ENCODE measurements around the gene PIH1D1. TPM values are rescaled to one million over a fixed set of nuclear protein-coding genes. Genes with fewer than 3 reads are reported as not detected.
A peak's percentile ranks its signal among the peaks of the same experiment; 100 is the strongest.
"Not testable (repeated sequence)": the region's sequence is repeated elsewhere in the genome, so short reads cannot be mapped to it uniquely, and the experiment has no call there.

Gene PIH1D1
- total RNA-seq, 4 donors from 2014 or later, result 67.2 to 82.4 (median 72.5) TPM

GRCh38 chr19:49450405-49450804 is 1.2 kb downstream of the PIH1D1 start:
- peak overlapping the region in 1 of 2 donors; percentile 81 for H3K4me3 ChIP-seq

DNA sequence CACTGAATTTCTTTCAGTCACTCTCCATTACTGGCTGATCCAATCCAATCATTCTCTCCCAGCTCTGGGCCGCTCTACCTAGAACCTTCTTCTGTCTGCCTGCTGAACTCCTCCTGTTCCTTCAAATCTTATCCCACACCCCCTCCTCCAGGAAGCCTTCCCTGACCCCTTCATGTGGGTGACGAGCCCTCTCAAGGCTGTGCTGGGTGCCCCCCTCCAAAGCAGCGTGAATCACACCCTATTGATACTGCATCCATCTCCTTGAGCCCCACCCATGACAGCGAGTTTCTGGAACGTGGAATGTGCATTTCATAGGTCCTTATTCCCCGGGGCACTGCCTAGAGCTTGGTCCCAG is 3.2 kb downstream of the PIH1D1 start:
- Histone ChIP-seq H3K36me3 (peaks cover 0 to 45% of the 10 kb centered on the region in 2 donors), H3K4me3 (no peak overlapping the region), H3K27ac (no peak overlapping the region), H3K9me3 (no peaks in the 10 kb centered on the region), H3K27me3 (no peaks in the 10 kb centered on the region), H3K4me1 (peaks cover 0 to 41% (median 9%) of the 10 kb centered on the region in 3 donors)
- no peak for ATAC-seq
- TF ChIP-seq POLR2AphosphoS5 (IDR thresholded peaks at IDR 0.05) (no peak), CTCF (IDR thresholded peaks at IDR 0.05) (no peak), EP300 (IDR thresholded peaks at IDR 0.05) (no peak), POLR2A (IDR thresholded peaks at IDR 0.05) (no peak)
- 100% methylated on average over 1 of the region's 6 CpGs; no CpG with 5 or more reads in 1 of the 2 donors for WGBS, 2 donors (ENCODE audit: low coverage in 1 of 2)

More at GRCh38 chr19:49450405-49450804, 1.2 kb downstream of the PIH1D1 start:
- Histone ChIP-seq H3K4me1 (peaks cover 0 to 58% (median 17%) of the 10 kb centered on the region in 3 donors), H3K27me3 (no peaks in the 10 kb centered on the region), H3K27ac (peak overlapping the region in 1 of 4 donors; percentile 96), H3K9me3 (no peaks in the 10 kb centered on the region), H3K36me3 (peaks cover 0 to 45% of the 10 kb centered on the region in 2 donors)
- WGBS, 2 donors (ENCODE audit: low coverage in 1 of 2), result 75 to 84% methylated on average over 2 to 7 of the region's 7 CpGs
- TF ChIP-seq CTCF (IDR thresholded peaks at IDR 0.05) (no peak), POLR2AphosphoS5 (IDR thresholded peaks at IDR 0.05) (no peak), POLR2A (IDR thresholded peaks at IDR 0.05) (no peak), EP300 (IDR thresholded peaks at IDR 0.05) (no peak)
- ATAC-seq, result no peak

DNA sequence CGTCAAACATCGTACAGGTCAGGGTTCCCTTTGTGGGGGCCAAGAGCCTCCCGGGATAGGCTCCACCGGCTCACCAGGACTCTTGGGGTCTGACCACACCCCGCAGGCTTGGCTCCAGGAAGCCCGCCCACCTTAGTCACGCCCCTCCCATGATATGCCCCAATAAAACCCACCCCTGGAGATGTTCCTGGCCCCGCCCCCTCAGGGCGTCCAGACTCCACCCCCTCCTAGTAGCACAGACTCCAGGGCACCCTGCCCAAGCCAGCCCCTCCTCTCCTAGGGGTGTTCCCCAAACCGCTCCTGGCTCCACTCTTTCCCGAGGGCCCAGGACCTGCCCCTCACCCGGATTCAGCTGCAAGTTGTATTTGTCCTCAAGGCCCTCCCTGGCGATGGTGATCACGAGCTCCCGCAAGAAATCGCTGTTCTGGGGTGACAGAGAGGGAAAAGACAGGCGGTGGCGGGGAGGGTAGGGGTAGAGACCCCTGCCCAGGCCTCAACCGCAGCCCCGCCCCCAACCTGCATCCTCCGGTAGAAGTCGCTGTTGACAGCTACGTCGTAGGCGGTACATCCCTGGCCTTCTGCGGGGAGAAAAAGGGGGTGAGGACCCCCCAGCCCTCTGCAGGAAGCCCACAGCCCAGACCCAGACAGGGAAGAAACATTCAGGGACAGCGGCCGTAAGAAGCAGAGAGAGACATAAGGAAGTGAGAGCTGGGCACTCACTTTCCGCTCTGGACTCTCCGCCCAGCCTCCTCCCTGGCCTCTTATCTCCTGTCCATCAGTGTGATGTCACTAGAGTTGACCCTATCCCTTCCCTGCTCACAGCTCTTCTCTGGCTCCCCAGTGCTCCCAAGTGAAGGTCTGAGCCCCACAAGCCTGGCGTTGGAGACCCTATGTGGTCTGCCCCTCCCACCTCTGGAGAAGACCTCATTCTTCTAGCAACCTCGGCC is 3.9 kb downstream of the PIH1D1 start:
- H3K27ac ChIP-seq, result peak overlapping the region in 2 of 4 donors; percentile 28 to 35
- peaks cover 0 to 45% of the 10 kb centered on the region in 2 donors for H3K36me3 ChIP-seq
- H3K4me3 ChIP-seq, result no peak overlapping the region
- ATAC-seq, result no peak
- H3K9me3 ChIP-seq, result no peaks in the 10 kb centered on the region
- peaks cover 5% of the 10 kb centered on the region for H3K27me3 ChIP-seq
- TF ChIP-seq POLR2AphosphoS5 (IDR thresholded peaks at IDR 0.05), result no peak
- TF ChIP-seq POLR2A (IDR thresholded peaks at IDR 0.05), result no peak
- TF ChIP-seq EP300 (IDR thresholded peaks at IDR 0.05), result no peak
- no peak for TF ChIP-seq CTCF (IDR thresholded peaks at IDR 0.05)
- WGBS, 2 donors (ENCODE audit: low coverage in 1 of 2), result 68 to 71% methylated on average over 5 to 17 of the region's 32 CpGs
- peaks cover 0 to 47% (median 9%) of the 10 kb centered on the region in 3 donors for H3K4me1 ChIP-seq

GRCh38 chr19:49445997-49446396 is 5.6 kb downstream of the PIH1D1 start:
- no peak overlapping the region for H3K27ac ChIP-seq
- H3K4me3 ChIP-seq, result no peak overlapping the region
- no peaks in the 10 kb centered on the region for H3K9me3 ChIP-seq
- whole genome bisulfite sequencing, 2 donors (ENCODE audit: low coverage in 1 of 2), result 100% methylated on average over 1 of the region's 3 CpGs
- ATAC-seq, result no peak
- H3K4me1 ChIP-seq, result peaks cover 0 to 51% (median 14%) of the 10 kb centered on the region in 3 donors
- H3K27me3 ChIP-seq, result peaks cover 23% of the 10 kb centered on the region
- peaks cover 0 to 45% of the 10 kb centered on the region in 2 donors for H3K36me3 ChIP-seq
- TF ChIP-seq POLR2AphosphoS5 (IDR thresholded peaks at IDR 0.05) (no peak), POLR2A (IDR thresholded peaks at IDR 0.05) (no peak), CTCF (IDR thresholded peaks at IDR 0.05) (no peak), EP300 (IDR thresholded peaks at IDR 0.05) (no peak)

GRCh38 chr19:49444100-49444700 is 7.4 kb downstream of the PIH1D1 start:
- Histone ChIP-seq H3K27me3 (peaks cover 41% of the 10 kb centered on the region), H3K36me3 (peaks cover 0 to 32% of the 10 kb centered on the region in 2 donors), H3K4me1 (peaks cover 0 to 43% (median 9%) of the 10 kb centered on the region in 3 donors), H3K27ac (peak overlapping the region in 1 of 4 donors; percentile 82)
- not testable (repeated sequence) for H3K4me3 ChIP-seq, H3K9me3 ChIP-seq, ATAC-seq
- 41% methylated on average over 2 of the region's 5 CpGs; no CpG with 5 or more reads in 1 of the 2 donors for WGBS, 2 donors (ENCODE audit: low coverage in 1 of 2)
